SU-DHL-6 (cell line): ENCODE measurements around the gene GRAMD4.

Experiments used
- H2AFZ ChIP-seq: fragments of 200-600 bp; sonication (generic); 2 replicates; pipeline ENCODE4 v1.6.1; 2014; ENCODE audit warnings: low read depth, mild to moderate bottlenecking, moderate library complexity, mixed read lengths, antibody characterized with exemption, low read length; ENCODE audit not compliant: severe bottlenecking
- H3F3A ChIP-seq: fragments of 200-600 bp; shearing (Covaris generic); 2 replicates; pipeline ENCODE4 v1.6.0; 2016; ENCODE audit warnings: antibody characterized with exemption, mild to moderate bottlenecking; ENCODE audit not compliant: insufficient read depth
- H3K27ac ChIP-seq: fragments of 200-600 bp; sonication (generic); 2 replicates; pipeline ENCODE4 v1.5.1; 2016; ENCODE audit warnings: low read depth, mild to moderate bottlenecking, low read length, moderate library complexity, mixed read lengths
- H3K27me3 ChIP-seq: fragments of 200-600 bp; sonication (generic), shearing (Covaris generic); 2 replicates; pipeline ENCODE4 v1.6.0; 2014; ENCODE audit warnings: mild to moderate bottlenecking, low read length
- H3K36me3 ChIP-seq: fragments of 200-600 bp; sonication (generic); 2 replicates; pipeline ENCODE4 v1.6.1; 2014; ENCODE audit warnings: mild to moderate bottlenecking, low read length, mixed read lengths
- H3K4me2 ChIP-seq: fragments of 300-600, 200-600 bp; shearing (Covaris generic), sonication (generic); 2 replicates; pipeline ENCODE4 v1.6.0; 2014; ENCODE audit warnings: low read length, low read depth, mild to moderate bottlenecking; ENCODE audit not compliant: poor library complexity, severe bottlenecking
- H3K4me3 ChIP-seq: fragments of 200-600 bp; sonication (generic); 2 replicates; pipeline ENCODE4 v1.5.1; 2014; ENCODE audit warnings: antibody characterized with exemption, low read length, mild to moderate bottlenecking, mixed read lengths; ENCODE audit not compliant: insufficient read depth, poor library complexity, severe bottlenecking
- H3K79me2 ChIP-seq: fragments of 200-600 bp; sonication (generic); 2 replicates; pipeline ENCODE4 v1.6.1; 2014; ENCODE audit warnings: mild to moderate bottlenecking, low read length, moderate library complexity; ENCODE audit not compliant: insufficient read depth
- H3K9ac ChIP-seq: fragments of 200-600 bp; sonication (generic); 2 replicates; pipeline ENCODE4 v1.7.0; 2014; ENCODE audit warnings: mild to moderate bottlenecking, low read length
- H3K9me2 ChIP-seq: fragments of 200-600 bp; sonication (generic); replicated peaks from 2 replicates; pipeline ENCODE4 v1.6.1; 2014; ENCODE audit warnings: low read length; ENCODE audit not compliant: insufficient read depth
- H3K9me3 ChIP-seq: fragments of 200-600 bp; sonication (generic); 2 replicates; pipeline ENCODE4 v1.6.1; 2014; ENCODE audit warnings: low read length, mixed read lengths; ENCODE audit not compliant: insufficient read depth
- H4K20me1 ChIP-seq: fragments of 200-600 bp; sonication (generic); 2 replicates; pipeline ENCODE4 v1.6.1; 2014; ENCODE audit warnings: low read depth, mild to moderate bottlenecking, antibody characterized with exemption, low read length, moderate library complexity, mixed read lengths
- CTCF ChIP-seq: fragments of 200-600 bp; sonication (generic); IDR thresholded peaks from one replicate; pipeline ENCODE4 v1.5.1; 2017; ENCODE audit warnings: antibody characterized with exemption, mild to moderate bottlenecking, low read length, moderate library complexity; ENCODE audit not compliant: insufficient read depth, poor library complexity, severe bottlenecking
- EZH2phosphoT487 ChIP-seq: fragments of 200-600 bp; sonication (generic), shearing (Covaris generic); conservative IDR thresholded peaks from 2 replicates; pipeline ENCODE4 v1.6.1; 2018; ENCODE audit warnings: mild to moderate bottlenecking, antibody characterized with exemption, low read length, moderate library complexity, mixed read lengths

Gene GRAMD4

GRCh38 chr22:46688949-46689348 is 68.8 kb downstream of the GRAMD4 start:
- peaks cover 4% of the 10 kb centered on the region for H3F3A ChIP-seq
- H3K4me2 ChIP-seq = no peak overlapping the region
- no peaks in the 10 kb centered on the region for H3K9me3 ChIP-seq
- no peak overlapping the region for H2AFZ ChIP-seq
- no peaks in the 10 kb centered on the region for H4K20me1 ChIP-seq
- no peaks in the 10 kb centered on the region for H3K36me3 ChIP-seq
- H3K4me3 ChIP-seq = no peak overlapping the region
- H3K27ac ChIP-seq = no peak overlapping the region
- no peak for TF ChIP-seq CTCF
- no peaks in the 10 kb centered on the region for H3K79me2 ChIP-seq
- H3K9me2 ChIP-seq = no peaks in the 10 kb centered on the region
- no peak overlapping the region for H3K9ac ChIP-seq
- H3K27me3 ChIP-seq = no peaks in the 10 kb centered on the region

GRCh38 chr22:46690146-46690545 is 70.0 kb downstream of the GRAMD4 start:
- Histone ChIP-seq H3K9me3 (no peaks in the 10 kb centered on the region), H2AFZ (no peak overlapping the region), H3K79me2 (no peaks in the 10 kb centered on the region), H3K27me3 (no peaks in the 10 kb centered on the region), H3K27ac (no peak overlapping the region), H3K9me2 (no peaks in the 10 kb centered on the region), H3K9ac (no peak overlapping the region), H3K4me3 (no peak overlapping the region), H4K20me1 (no peaks in the 10 kb centered on the region), H3K4me2 (no peak overlapping the region), H3F3A (no peaks in the 10 kb centered on the region), H3K36me3 (no peaks in the 10 kb centered on the region)
- TF ChIP-seq CTCF = no peak

- Histone ChIP-seq H4K20me1 (no peaks in the 10 kb centered on the region), H3K9me2 (no peaks in the 10 kb centered on the region), H3K27me3 (no peaks in the 10 kb centered on the region), H3K27ac (no peak overlapping the region), H3K9ac (no peak overlapping the region), H3F3A (no peaks in the 10 kb centered on the region), H3K9me3 (no peaks in the 10 kb centered on the region), H3K4me2 (no peak overlapping the region), H2AFZ (no peak overlapping the region), H3K36me3 (no peaks in the 10 kb centered on the region), H3K4me3 (no peak overlapping the region), H3K79me2 (no peaks in the 10 kb centered on the region)
- TF ChIP-seq EZH2phosphoT487 = no peak
- TF ChIP-seq CTCF = no peak
Observed at GRCh38 chr22:46691571-46691970, 71.4 kb downstream of the GRAMD4 start.
